GM19463 (cell line): ENCODE results near the gene RNF38.
"Not testable (repeated sequence)": the region's sequence is repeated elsewhere in the genome, so short reads cannot be mapped to it uniquely, and the experiment has no call there.

ENCODE experiments used
- ATAC-seq: cut with Tn5 transposase; IDR thresholded peaks from one replicate; pipeline ENCODE4 v1.9.1; 2021; ENCODE audit warnings: mild to moderate bottlenecking, moderate library complexity; ENCODE audit not compliant: unreplicated experiment

The RNF38 gene

DNA sequence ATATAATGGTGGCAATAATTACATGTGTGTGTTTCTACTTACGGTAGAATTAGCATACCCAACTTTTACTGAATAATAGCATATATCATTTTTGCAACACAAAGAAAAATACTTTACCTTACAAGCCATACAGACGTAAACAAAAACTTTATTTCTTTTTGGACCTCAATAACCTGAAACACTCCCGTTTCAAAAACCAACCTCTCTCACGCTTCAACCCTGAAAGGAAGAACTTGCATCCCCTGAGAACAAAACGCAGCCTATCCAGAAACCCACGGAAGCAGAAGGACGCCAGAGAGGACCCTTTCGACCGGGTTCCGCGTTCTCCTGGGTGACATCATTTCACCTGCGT lies at the start of gene RNF38:
Gene RNF38 (minus strand): TSS at position 290 of the 352 bp plus-strand sequence. CDS start 161 bp downstream, at position 129.
- ATAC-seq = no peak

DNA sequence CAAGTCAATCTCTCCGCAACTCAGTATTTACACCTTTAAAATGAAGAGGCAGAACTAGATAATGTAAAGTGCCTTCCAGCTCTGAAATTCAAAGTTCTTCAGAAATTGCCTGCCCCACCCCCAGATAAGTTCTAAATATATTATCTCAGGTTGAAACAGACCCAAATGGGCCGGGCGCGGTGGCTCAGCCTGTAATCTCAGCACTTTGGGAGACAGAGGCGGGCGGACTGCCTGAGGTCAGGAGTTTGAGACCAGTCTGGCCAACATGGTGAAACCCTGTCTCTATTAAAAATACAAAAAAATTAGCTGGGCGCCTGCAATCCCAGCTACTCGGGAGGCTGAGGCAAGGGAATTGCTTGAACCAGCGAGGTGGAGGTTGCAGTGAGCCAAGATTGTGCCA lies 48.5 kb upstream of the RNF38 start:
- ATAC-seq = not testable (repeated sequence)

- no peak for ATAC-seq
Measured at GRCh38 chr9:36448017-36448416, 47.9 kb upstream of the RNF38 start.

DNA sequence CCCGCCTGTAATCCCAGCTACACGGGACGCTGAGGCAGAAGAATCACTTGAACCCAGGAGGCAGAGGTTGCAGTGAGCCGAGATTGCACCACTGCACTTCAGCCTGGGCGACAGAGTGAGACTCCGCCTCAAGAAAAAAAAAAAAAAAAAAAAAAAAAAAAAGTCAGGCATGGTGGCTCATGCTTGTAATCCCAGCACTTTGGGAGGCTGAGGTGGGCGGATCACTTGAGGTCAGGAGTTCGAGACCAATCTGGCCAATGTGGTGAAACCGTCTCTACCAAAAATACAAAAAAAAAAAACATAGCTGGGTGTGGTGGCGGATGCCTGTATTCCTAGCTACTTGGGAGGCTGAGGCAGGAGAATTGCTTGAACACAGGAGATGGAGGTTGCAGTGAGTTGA lies 46.6 kb upstream of the RNF38 start:
- not testable (repeated sequence) for ATAC-seq

DNA sequence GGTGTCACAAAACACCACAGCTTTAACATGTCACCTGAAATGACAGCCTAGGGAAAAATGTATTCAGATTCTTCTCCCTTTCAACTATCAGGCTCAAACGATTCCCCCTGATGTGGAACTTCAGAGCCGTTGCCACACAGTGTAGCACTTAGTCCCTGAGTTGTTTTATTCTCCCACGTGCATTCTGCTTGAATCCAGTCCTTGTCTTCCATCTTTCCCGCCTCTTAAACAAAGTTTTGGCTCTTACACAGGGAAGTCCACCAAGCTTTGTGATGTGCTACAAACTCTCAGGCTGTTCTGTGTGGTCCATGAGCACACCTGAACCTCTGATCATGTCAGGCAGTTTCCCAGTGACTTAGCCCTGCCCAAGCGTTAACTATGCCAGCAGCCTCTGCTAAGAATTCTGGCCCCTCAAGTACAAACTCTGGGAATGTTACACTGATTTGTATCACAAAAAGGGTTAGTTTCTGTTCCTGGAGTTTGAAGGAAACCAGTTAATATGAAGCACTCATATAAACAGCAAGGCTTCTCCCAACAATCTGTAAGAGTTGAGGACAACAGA lies 45.8 kb upstream of the RNF38 start:
- no peak for ATAC-seq

GRCh38 chr9:36444203-36444602 lies 44.1 kb upstream of the RNF38 start:
- no peak for ATAC-seq

DNA sequence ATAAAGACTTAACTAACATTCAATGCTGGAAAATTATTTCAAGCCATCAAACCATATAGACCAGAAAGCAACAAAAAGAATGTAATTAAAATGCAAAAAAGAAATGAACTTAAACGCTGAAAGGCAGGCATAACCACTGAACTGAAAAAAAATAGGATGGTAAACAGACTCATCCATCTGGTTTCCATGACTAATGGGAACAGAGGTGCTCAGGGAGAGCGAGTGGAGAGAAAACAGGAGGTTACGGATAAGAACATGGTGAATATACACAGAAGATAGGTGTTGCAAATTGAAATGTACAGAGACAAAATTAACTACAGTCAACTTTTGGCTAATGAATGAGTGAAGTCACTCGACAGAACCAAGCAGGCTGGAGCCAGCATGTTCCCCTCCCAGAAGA lies 43.5 kb upstream of the RNF38 start:
- ATAC-seq = no peak

- ATAC-seq = no peak
Measured at GRCh38 chr9:36442710-36443109, 42.6 kb upstream of the RNF38 start.

DNA sequence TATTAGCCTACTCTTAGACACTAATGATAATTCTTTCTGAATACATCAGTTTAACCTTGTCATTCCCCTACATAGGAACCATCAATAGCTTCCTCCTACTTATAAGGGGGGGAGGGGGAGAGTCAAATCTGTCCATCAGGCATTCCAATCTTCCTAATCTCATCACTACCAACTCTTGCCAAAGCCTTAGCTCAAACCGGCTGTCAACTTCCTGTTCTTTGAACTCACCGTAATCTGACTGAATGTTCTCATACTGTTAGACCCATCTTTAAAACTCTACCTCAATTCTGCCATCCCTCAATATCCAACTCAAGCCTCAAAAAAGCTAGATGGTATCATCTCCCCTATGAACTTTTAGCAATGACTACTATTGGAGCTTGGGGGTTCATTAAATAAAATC lies 41.9 kb upstream of the RNF38 start:
- no peak for ATAC-seq

DNA sequence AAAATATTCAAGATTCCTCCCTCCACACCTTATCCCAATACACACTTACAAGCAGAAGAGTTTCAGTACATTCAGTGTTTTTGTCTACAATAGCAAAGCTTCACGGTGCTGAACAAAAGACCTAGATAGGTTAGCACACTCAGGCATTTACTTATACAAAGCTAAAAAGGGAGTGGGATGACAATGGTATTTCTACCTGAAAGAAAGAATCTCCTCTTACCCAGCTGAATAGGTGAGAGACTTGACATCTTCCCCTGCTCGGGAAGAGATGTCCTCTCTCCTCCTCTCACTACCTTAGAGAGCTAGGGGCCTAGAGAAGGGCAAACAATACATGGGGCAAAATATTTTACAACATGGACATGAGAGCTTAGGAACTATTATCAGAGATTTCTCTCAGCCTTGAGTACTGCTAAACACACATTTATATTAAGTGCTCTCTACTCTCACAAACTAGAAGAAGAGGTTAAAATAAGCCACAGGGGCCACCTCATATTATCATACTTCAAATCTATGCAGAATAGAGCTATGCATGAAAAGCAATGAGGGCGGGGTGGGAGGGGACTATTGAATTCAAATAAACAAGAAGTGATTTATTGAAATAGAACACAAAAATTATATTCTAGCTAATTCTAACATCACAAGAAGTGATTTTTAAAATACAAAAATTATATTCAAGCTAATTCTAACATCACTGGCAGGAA lies 38.6 kb upstream of the RNF38 start:
- no peak for ATAC-seq

DNA sequence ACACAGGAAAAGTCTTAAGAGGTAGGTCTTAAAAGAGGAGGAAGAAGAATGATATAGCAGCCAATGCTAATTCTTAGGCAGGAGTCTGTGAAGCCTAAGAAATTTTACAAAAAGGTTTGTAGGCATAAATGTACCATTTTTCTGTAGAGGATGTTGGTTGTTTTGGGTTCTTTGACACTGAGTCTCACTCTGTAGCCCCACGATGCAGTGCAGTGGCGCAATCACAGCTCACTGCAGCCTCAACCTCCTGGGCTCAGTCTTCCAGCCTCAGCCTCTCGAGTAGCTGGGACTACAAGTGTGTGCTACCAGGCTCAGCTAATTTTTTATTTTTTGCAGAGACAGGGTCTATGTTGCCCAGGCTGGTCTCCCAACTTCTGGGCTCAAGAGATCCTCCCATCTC lies 37.7 kb upstream of the RNF38 start:
- no peak for ATAC-seq

GRCh38 chr9:36436909-36437308 lies 36.8 kb upstream of the RNF38 start:
- no peak for ATAC-seq

DNA sequence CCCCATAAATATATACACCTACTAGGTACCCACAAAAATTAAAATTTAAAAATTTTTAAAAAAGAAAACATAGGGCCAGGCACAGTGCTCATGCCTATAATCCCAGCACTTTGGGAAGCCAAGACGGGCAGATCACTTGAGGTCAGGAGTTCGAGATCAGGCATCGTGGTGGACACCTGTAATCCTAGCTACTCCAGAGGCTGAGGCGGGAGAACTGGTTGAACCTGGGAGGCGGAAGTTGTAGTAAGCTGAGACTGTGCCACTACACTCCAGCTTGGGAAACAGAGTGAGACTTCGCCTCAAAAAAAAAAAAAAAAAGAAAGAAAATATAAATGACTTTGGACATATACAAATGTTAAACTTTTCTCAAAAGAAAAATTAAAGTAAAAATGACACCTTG lies 33.3 kb upstream of the RNF38 start:
- no peak for ATAC-seq

GRCh38 chr9:36431078-36431477 lies 31.0 kb upstream of the RNF38 start:
- no peak for ATAC-seq

DNA sequence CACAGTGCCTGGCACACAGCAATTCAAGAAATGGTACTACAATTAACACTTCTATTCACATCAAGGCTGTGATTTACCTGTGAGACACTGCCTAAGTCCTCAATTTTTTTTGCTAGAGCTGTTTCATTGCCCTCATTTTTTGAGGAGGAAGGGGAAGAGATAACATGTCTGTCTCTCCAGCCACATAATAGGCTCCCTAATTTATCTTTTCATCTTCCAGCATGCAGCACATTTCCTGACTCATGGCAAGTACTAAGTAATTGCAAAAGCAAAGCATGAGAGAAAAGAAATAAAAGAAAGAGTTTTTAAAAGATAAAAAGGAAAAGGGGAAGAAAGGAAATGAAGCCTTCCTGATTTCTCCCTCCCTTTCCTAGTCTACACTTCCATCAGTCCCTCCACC lies 26.9 kb upstream of the RNF38 start:
- ATAC-seq = no peak

DNA sequence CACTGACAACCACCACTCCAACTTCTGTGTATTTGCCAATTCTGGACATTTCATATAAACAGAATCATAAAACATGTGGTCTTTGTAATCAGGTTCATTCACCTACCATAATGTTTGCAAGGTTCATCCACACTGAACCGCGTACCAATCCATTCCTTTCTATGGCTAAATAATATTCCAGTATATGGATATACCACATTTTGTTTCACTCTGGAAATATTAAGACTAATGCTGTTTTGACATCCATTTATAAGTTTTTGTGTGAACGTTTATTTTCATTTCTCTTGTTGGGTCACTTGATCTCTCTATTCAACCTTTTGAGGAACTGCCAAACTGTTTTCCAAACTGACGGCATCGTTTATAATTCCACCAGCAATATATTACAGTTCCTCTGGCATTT lies 26.3 kb upstream of the RNF38 start:
- no peak for ATAC-seq

- ATAC-seq = no peak
Measured at GRCh38 chr9:36424289-36425055, 24.4 kb upstream of the RNF38 start.

GRCh38 chr9:36423206-36423605 lies 23.1 kb upstream of the RNF38 start:
- no peak for ATAC-seq

DNA sequence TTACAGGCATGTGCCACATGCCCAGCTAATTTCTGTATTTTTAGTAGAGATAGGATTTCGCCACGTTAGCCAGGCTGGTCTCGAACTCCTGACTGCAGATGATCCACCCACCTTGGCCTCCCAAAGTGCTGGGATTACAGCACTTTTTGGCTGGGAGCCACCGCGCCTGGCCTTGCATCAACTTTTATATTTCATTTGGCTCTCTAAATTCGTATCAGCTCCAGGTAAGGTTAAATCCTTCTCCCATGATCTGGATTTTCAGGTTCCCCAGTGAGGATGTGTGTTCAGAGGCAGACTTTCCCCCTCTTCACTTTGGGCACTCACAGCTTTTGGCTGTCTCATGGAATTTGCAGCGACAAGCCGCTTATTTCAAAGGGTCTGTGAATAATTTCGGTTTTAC lies 16.8 kb upstream of the RNF38 start:
- no peak for ATAC-seq

- ATAC-seq = no peak
Measured at GRCh38 chr9:36415822-36416525, 15.9 kb upstream of the RNF38 start.

DNA sequence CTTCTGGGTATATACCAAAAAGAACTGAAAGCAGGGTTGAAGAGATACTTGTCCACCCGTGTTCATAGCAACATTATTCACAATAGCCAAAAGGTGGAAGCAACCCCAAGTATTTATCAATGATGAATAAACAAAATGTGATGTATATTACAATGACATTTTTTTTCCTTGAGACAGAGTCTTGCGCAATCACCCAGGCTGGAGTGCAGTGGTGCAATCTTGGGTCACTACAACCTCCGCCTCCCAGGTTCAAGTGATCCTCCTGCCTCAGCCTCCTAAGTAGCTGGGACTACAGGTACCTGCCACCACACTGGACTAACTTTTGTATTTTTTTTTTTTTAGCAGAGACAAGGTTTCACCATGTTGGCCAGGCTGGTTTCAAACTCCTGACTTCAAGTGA lies 11.3 kb upstream of the RNF38 start:
- ATAC-seq = not testable (repeated sequence)

DNA sequence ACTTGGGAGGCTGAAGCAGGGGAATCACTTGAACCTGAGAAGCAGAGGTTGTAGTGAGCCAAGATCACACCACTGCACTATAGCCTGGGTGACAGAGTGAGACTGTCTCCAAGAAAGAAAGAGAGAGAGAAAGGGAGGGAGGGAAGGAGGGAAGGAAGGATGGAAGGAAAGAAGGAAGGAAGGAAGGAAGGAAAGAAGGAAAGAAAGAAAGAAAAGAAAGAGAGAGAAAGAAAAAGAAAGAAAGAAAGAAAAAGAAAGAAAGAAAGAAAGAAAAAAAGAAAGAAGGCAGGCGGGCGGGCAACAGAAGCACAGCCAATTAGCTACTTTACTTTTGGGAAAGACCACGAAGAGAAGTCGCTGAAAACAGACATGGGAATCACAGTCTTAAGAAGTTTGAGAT lies 9.0 kb upstream of the RNF38 start:
- ATAC-seq = not testable (repeated sequence)
